HepG2 (cell line): ENCODE results near the gene PACRGL. TPM values are rescaled to one million over a fixed set of nuclear protein-coding genes. Genes with fewer than 3 reads are reported as not detected.

Source experiments
- ATAC-seq: fragments of 200-7000 bp; cut with Tn5 transposase; 3 replicates; pipeline ENCODE4 v1.9.1; 2020; ENCODE audit warnings: mild to moderate bottlenecking, moderate library complexity
- BruUV-seq: library from RNA; stranded (reverse); fragments of 400-500 nt; replicated peaks from 2 replicates; lab custom pipeline; 2021; lab: Mats Ljungman, UMichigan
- CTCF ChIA-PET: fragments of 300-600 bp; formaldehyde crosslinking; extraction: SDS; loops from one replicate; lab custom pipeline; 2021; ENCODE audit warnings: low total read pairs, inconsistent platforms, low intra/inter-chr PET ratio; lab: Yijun Ruan, JAX
- POLR2A ChIA-PET: fragments of 350-600 bp; sonication (Branson Sonifier 250); formaldehyde crosslinking; loops from one replicate; lab custom pipeline; 2020; ENCODE audit warnings: antibody characterized with exemption, inconsistent platforms; lab: Yijun Ruan, JAX
- DNase-seq: peaks from one replicate; pipeline ENCODE4 v3.0.0-alpha.2; 2015; ENCODE audit warnings: low spot score
- FAIRE-seq: peaks from 3 replicates; lab custom pipeline; 2011; peaks lifted over from hg19 to GRCh38; lab: Jason Lieb, UNC
- H2AFZ ChIP-seq: one replicate; pipeline ENCODE4 v1.6.1; 2011; ENCODE audit warnings: low read length, inconsistent platforms
- H3K27ac ChIP-seq: fragments of 300-600 bp; 3 replicates; pipeline ENCODE4 v1.8.0; 2011; ENCODE audit warnings: mixed run types, mild to moderate bottlenecking, mixed read lengths, low read length, inconsistent platforms; ENCODE audit not compliant: insufficient read depth; ENCODE audit errors: extremely low read length
- H3K27me3 ChIP-seq, 2 experiments: fragments of 200-600 bp in 1 of 2; 2 replicates in 1 of 2; 3 replicates in 1 of 2; pipeline versions ENCODE4 v1.6.0 to v1.8.0; 2011; ENCODE audit warnings: low read length in 2 of 2, mild to moderate bottlenecking in 2 of 2, moderate library complexity in 2 of 2, inconsistent platforms in 1 of 2; ENCODE audit not compliant: insufficient read depth in 2 of 2, control insufficient read depth in 1 of 2
- H3K36me3 ChIP-seq, 2 experiments: fragments of 200-600 bp in 1 of 2; replicated peaks in 1 of 2; 2 replicates in 1 of 2; 3 replicates in 1 of 2; pipeline versions ENCODE4 v1.5.1 to v1.8.0; 2011; ENCODE audit warnings: low read length in 2 of 2, inconsistent platforms in 1 of 2; ENCODE audit not compliant: insufficient read depth in 2 of 2, control insufficient read depth in 1 of 2
- H3K4me1 ChIP-seq: 2 replicates; pipeline ENCODE4 v1.5.1; 2012; ENCODE audit warnings: low read length, inconsistent platforms; ENCODE audit not compliant: insufficient read depth
- H3K4me2 ChIP-seq: 2 replicates; pipeline ENCODE4 v1.6.0; 2011; ENCODE audit warnings: low read depth, low read length, inconsistent platforms
- H3K4me3 ChIP-seq, 3 experiments: fragments of 200-600 bp in 1 of 3; sonication (generic), shearing (Covaris generic) in 1 of 3; replicated peaks in 1 of 3; 2 replicates each; pipeline ENCODE4 v1.5.1; 2011 to 2016; ENCODE audit warnings: low read length in 3 of 3, inconsistent platforms in 2 of 3, low read depth in 2 of 3, mild to moderate bottlenecking in 2 of 3, control low read depth in 1 of 3, mixed read lengths in 1 of 3; ENCODE audit not compliant: insufficient read depth in 1 of 3
- H3K79me2 ChIP-seq: one replicate; pipeline ENCODE4 v1.6.1; 2011; ENCODE audit warnings: low read length, inconsistent platforms; ENCODE audit not compliant: insufficient read depth
- H3K9ac ChIP-seq: 2 replicates; pipeline ENCODE4 v1.6.0; 2011; ENCODE audit warnings: mild to moderate bottlenecking, low read depth, low read length, inconsistent platforms; ENCODE audit not compliant: insufficient read depth
- H3K9me3 ChIP-seq: 2 replicates; pipeline ENCODE4 v1.5.1; 2012; ENCODE audit warnings: mild to moderate bottlenecking, low read length
- H4K20me1 ChIP-seq: 2 replicates; pipeline ENCODE4 v1.6.0; 2011; ENCODE audit warnings: inconsistent platforms, mild to moderate bottlenecking, low read length, moderate library complexity; ENCODE audit not compliant: insufficient read depth
- CBFB ChIP-seq: sonication (generic); formaldehyde crosslinking; IDR thresholded peaks from 2 replicates; pipeline ENCODE4 v1.4.0; 2020; ENCODE audit warnings: missing genetic modification reagents
- HNRNPH1 ChIP-seq: fragments of 200-400 bp; formaldehyde crosslinking; optimal IDR thresholded peaks from 2 replicates; pipeline ENCODE3; 2017; ENCODE audit warnings: mild to moderate bottlenecking, low read depth, low read length
- MEIS2 ChIP-seq: sonication (generic); formaldehyde crosslinking; IDR thresholded peaks from 2 replicates; pipeline ENCODE4 v1.9.0; 2021; ENCODE audit warnings: mild to moderate bottlenecking, missing genetic modification reagents
- NFIB ChIP-seq: sonication (generic); formaldehyde crosslinking; IDR thresholded peaks from 2 replicates; pipeline ENCODE4 v1.9.0; 2021; ENCODE audit warnings: missing genetic modification reagents, mild to moderate bottlenecking, borderline replicate concordance
- PRMT3 ChIP-seq: sonication (generic); formaldehyde crosslinking; IDR thresholded peaks from 2 replicates; pipeline ENCODE4 v1.8.1; 2022; ENCODE audit warnings: low read depth, mild to moderate bottlenecking, moderate library complexity, missing genetic modification reagents, borderline replicate concordance
- RAD51 ChIP-seq: fragments of 450-650 bp; IDR thresholded peaks from 2 replicates; pipeline ENCODE4 v1.6.1; 2016; ENCODE audit warnings: borderline replicate concordance
- RBM39 ChIP-seq: fragments of 200-400 bp; formaldehyde crosslinking; IDR thresholded peaks from one replicate; pipeline ENCODE4 v1.6.1; 2018; ENCODE audit warnings: antibody characterized with exemption, mild to moderate bottlenecking, low read depth, low read length; ENCODE audit not compliant: poor library complexity, severe bottlenecking
- SAFB2 ChIP-seq: sonication (generic); formaldehyde crosslinking; IDR thresholded peaks from 2 replicates; pipeline ENCODE4 v1.5.1; 2020; ENCODE audit warnings: missing genetic modification reagents, low read depth, mild to moderate bottlenecking, borderline replicate concordance
- ZBTB2 ChIP-seq: sonication (generic); formaldehyde crosslinking; IDR thresholded peaks from 2 replicates; pipeline ENCODE4 v1.8.0; 2022; ENCODE audit warnings: low read depth, missing genetic modification reagents
- ZBTB7A ChIP-seq: sonication (generic); formaldehyde crosslinking; IDR thresholded peaks from 2 replicates; pipeline ENCODE4 v1.8.0; 2022; ENCODE audit warnings: mild to moderate bottlenecking, missing genetic modification reagents
- ZNF230 ChIP-seq: sonication (generic); formaldehyde crosslinking; IDR thresholded peaks from 2 replicates; pipeline ENCODE4 v1.4.0; 2020; ENCODE audit warnings: mild to moderate bottlenecking, missing genetic modification reagents
- ZNF274 ChIP-seq: sonication (generic); formaldehyde crosslinking; IDR thresholded peaks from 2 replicates; pipeline ENCODE4 v1.5.1; 2020; ENCODE audit warnings: mild to moderate bottlenecking, missing genetic modification reagents
- ZNF350 ChIP-seq: sonication (generic); formaldehyde crosslinking; IDR thresholded peaks from 2 replicates; pipeline ENCODE4 v1.4.0; 2020; ENCODE audit warnings: mild to moderate bottlenecking, low read depth, missing genetic modification reagents, borderline replicate concordance
- ZNF367 ChIP-seq: sonication (generic); formaldehyde crosslinking; IDR thresholded peaks from 2 replicates; pipeline ENCODE4 v1.4.0; 2020; ENCODE audit warnings: missing genetic modification reagents, borderline replicate concordance
- ZNF580 ChIP-seq: IDR thresholded peaks from 2 replicates; pipeline ENCODE4 v1.6.1; 2016; ENCODE audit warnings: low read depth, borderline replicate concordance
- ZNF609 ChIP-seq: sonication (generic); formaldehyde crosslinking; IDR thresholded peaks from 2 replicates; pipeline ENCODE4 v1.4.0; 2020; ENCODE audit warnings: mild to moderate bottlenecking, missing genetic modification reagents, borderline replicate concordance
- ZNF619 ChIP-seq: sonication (generic); formaldehyde crosslinking; IDR thresholded peaks from 2 replicates; pipeline ENCODE4 v1.4.0; 2020; ENCODE audit warnings: mild to moderate bottlenecking, missing genetic modification reagents
- ZNF672 ChIP-seq: sonication (generic); formaldehyde crosslinking; IDR thresholded peaks from 2 replicates; pipeline ENCODE4 v1.8.1; 2022; ENCODE audit warnings: missing genetic modification reagents
- ZNF775 ChIP-seq: sonication (generic); formaldehyde crosslinking; IDR thresholded peaks from 2 replicates; pipeline ENCODE4 v1.4.0; 2020; ENCODE audit warnings: missing genetic modification reagents, mild to moderate bottlenecking, moderate library complexity, borderline replicate concordance
- WGBS: methylation state at CpG from one replicate; pipeline ENCODE4 v1.1.6; 2017; ENCODE audit warnings: low lambda C conversion rate; 5-methylcytosine and 5-hydroxymethylcytosine counted together
- in situ Hi-C: cut with HindIII; loops from 2 replicates; pipeline ENCODE4 v1.10.0; 2017; ENCODE audit warnings: low pct_unique_long_range_greater_than_20kb; ENCODE audit not compliant: extremely low pct_ligation_motif_present
- intact Hi-C: fragments of 100-400 bp; cut with micrococcal nuclease; formaldehyde crosslinking; loops from one replicate; pipeline ENCODE4 v1.10.0; 2022; ENCODE audit not compliant: unreplicated experiment
- polyA plus RNA-seq, 8 experiments: library from polyadenylated mRNA; depleted of rRNA in 3 of 8; stranded (reverse) in 7 of 8; unstranded in 1 of 8; fragments of >200 nt; fragmentation: Illumina TruSeq in 4 of 8; extraction: Trizol in 4 of 8; gene quantifications; 2 replicates each; pipeline versions ENCODE4 v1.2.1 to v1.2.3, GENCODE V29; 2011 to 2016; ENCODE audit warnings: low read depth in 4 of 8, missing spikeins in 1 of 8, mixed read lengths in 1 of 8; ENCODE audit not compliant: insufficient read depth in 1 of 8
- total RNA-seq, 5 experiments: library from RNA; depleted of rRNA; stranded (reverse); fragments of >200 nt; fragmentation: Illumina TruSeq; extraction: Trizol; gene quantifications; 2 replicates each; pipeline ENCODE4 v1.2.3, GENCODE V29; 2016; ENCODE audit warnings: low read depth in 1 of 5

Gene PACRGL
- total and polyA plus RNA-seq, 2 of the 13 experiments (the other 11 are each of a cell fraction or from before 2014, with no cell fraction given), result 5.8 to 15.1 TPM

- TF ChIP-seq ZNF367 (CRISPR knock-in tag), result no peak
- no peak for TF ChIP-seq RAD51
- no peak for TF ChIP-seq ZNF775 (CRISPR knock-in tag)
- TF ChIP-seq ZNF609 (CRISPR knock-in tag), result no peak
- TF ChIP-seq SAFB2 (CRISPR knock-in tag), result no peak
- TF ChIP-seq ZBTB2 (CRISPR knock-in tag), result no peak
Observed at GRCh38 chr4:20658456-20658855, 41.8 kb upstream of the PACRGL start (continued).

- Histone ChIP-seq H3K4me2 (no peak overlapping the region), H3K9me3 (no peaks in the 10 kb centered on the region), H3K27me3 (no peaks in the 10 kb centered on the region), H3K36me3 (no peaks in the 10 kb centered on the region), H3K79me2 (no peaks in the 10 kb centered on the region), H2AFZ (no peak overlapping the region), H3K27ac (no peak overlapping the region), H3K9ac (no peak overlapping the region), H3K4me1 (no peaks in the 10 kb centered on the region), H4K20me1 (no peaks in the 10 kb centered on the region), H3K4me3 (no peak overlapping the region)
- POLR2A ChIA-PET, result no interaction called here
- ATAC-seq (no peak), FAIRE-seq (no peak), DNase-seq (no peak)
- in situ Hi-C loops (no loop called here), intact Hi-C loops (no loop called here)
- 0% methylated on average over 1 of the region's 1 CpG for WGBS
- BruUV-seq, result no TSS peak
- CTCF ChIA-PET, result no interaction called here
- TF ChIP-seq ZNF672 (no peak), PRMT3 (CRISPR knock-in tag) (no peak), NFIB (no peak), ZNF274 (CRISPR knock-in tag) (no peak), HNRNPH1 (no peak), ZNF580 (no peak), CBFB (no peak), RBM39 (no peak), ZNF230 (CRISPR knock-in tag) (no peak), ZNF350 (CRISPR knock-in tag) (no peak), ZBTB7A (CRISPR knock-in tag) (no peak), ZNF619 (CRISPR knock-in tag) (no peak), MEIS2 (CRISPR knock-in tag) (no peak)
Observed at GRCh38 chr4:20662851-20663250, 37.4 kb upstream of the PACRGL start.
